ENCODE measurements around the gene UNC119. TPM values are rescaled to one million over a fixed set of nuclear protein-coding genes. Genes with fewer than 3 reads are reported as not detected.

The UNC119 gene
- total RNA-seq, 5 donors from 2014 or later (not counting 1 experiment from before 2014, with no cell fraction given): 37.7 to 51.7 (median 44.5) TPM

GRCh38 chr17:28500712-28501379 is 51.6 kb downstream of the UNC119 start:
- no peak for ATAC-seq (replicated peaks in 1 of 4)
- H3K4me1 Mint-ChIP-seq: no peaks in the 10 kb centered on the region

GRCh38 chr17:28499684-28500357 is 52.6 kb downstream of the UNC119 start:
- CTCF ChIA-PET: no interaction called here
- no peak overlapping the region for H3K4me3 Mint-ChIP-seq
- no peaks in the 10 kb centered on the region for H3K9me3 Mint-ChIP-seq
- Histone ChIP-seq H3K27ac (ENCODE audit: low read length) (no peak overlapping the region), H3K36me3 (ENCODE audit: control insufficient read depth in 2 of 2, extremely low read depth in 1 of 2, insufficient read depth in 1 of 2, low read length in 1 of 2) (no peaks in the 10 kb centered on the region), H3K9me3 (no peaks in the 10 kb centered on the region), H3K4me1 (ENCODE audit: control insufficient read depth in 1 of 2, extremely low read depth in 1 of 2, insufficient read depth in 2 of 2, low read length in 2 of 2) (no peaks in the 10 kb centered on the region), H3K27me3 (replicated peaks in 1 of 2; ENCODE audit: control insufficient read depth in 2 of 2, extremely low read depth in 1 of 2, insufficient read depth in 2 of 2, low read length in 1 of 2) (peaks cover 2 to 13% of the 10 kb centered on the region in 2 experiments), H3K4me3 (ENCODE audit: control insufficient read depth in 1 of 2, extremely low read depth in 1 of 2, low read length in 1 of 2) (no peak overlapping the region)
- no peaks in the 10 kb centered on the region for H3K36me3 Mint-ChIP-seq
- no peaks in the 10 kb centered on the region for H3K4me1 Mint-ChIP-seq
- POLR2A ChIA-PET: no interaction called here
- H3K27ac Mint-ChIP-seq: no peak overlapping the region
- WGBS (ENCODE audit: insufficient coverage): 93% methylated on average over 7 of the region's 9 CpGs
- DNase-seq (no peak), ATAC-seq (replicated peaks in 1 of 4) (no peak)
- peaks cover 1% of the 10 kb centered on the region in 2 donors for H3K27me3 Mint-ChIP-seq

More at GRCh38 chr17:28500712-28501379, 51.6 kb downstream of the UNC119 start:
- H3K36me3 Mint-ChIP-seq: no peaks in the 10 kb centered on the region
- ChIA-PET POLR2A (no interaction called here), CTCF (interaction anchor here in 1 of 2 donors (0.6 kb wide), 1 partner anchor 41 kb away, joined by 4 read pairs; no protein-coding TSS in a partner anchor)
- Histone ChIP-seq H3K4me1 (ENCODE audit: control insufficient read depth in 1 of 2, extremely low read depth in 1 of 2, insufficient read depth in 2 of 2, low read length in 2 of 2) (no peaks in the 10 kb centered on the region), H3K9me3 (no peaks in the 10 kb centered on the region), H3K27me3 (replicated peaks in 1 of 2; ENCODE audit: control insufficient read depth in 2 of 2, extremely low read depth in 1 of 2, insufficient read depth in 2 of 2, low read length in 1 of 2) (peaks cover 2 to 13% of the 10 kb centered on the region in 2 experiments), H3K4me3 (ENCODE audit: control insufficient read depth in 1 of 2, extremely low read depth in 1 of 2, low read length in 1 of 2) (no peak overlapping the region), H3K27ac (ENCODE audit: low read length) (no peak overlapping the region), H3K36me3 (ENCODE audit: control insufficient read depth in 2 of 2, extremely low read depth in 1 of 2, insufficient read depth in 1 of 2, low read length in 1 of 2) (no peaks in the 10 kb centered on the region)
- H3K4me3 Mint-ChIP-seq: no peak overlapping the region
- no peaks in the 10 kb centered on the region for H3K9me3 Mint-ChIP-seq
- WGBS (ENCODE audit: insufficient coverage): 65% methylated on average over 13 of the region's 13 CpGs
- DNase-seq: no peak
- H3K27ac Mint-ChIP-seq: no peak overlapping the region
- H3K27me3 Mint-ChIP-seq: peaks cover 5 to 9% of the 10 kb centered on the region in 2 donors

GRCh38 chr17:28499364-28499664 is 53.1 kb downstream of the UNC119 start:
- no peak for ATAC-seq (replicated peaks in 1 of 4)
- Histone ChIP-seq H3K9me3 (no peaks in the 10 kb centered on the region), H3K4me3 (ENCODE audit: control insufficient read depth in 1 of 2, extremely low read depth in 1 of 2, low read length in 1 of 2) (no peak overlapping the region), H3K4me1 (ENCODE audit: control insufficient read depth in 1 of 2, extremely low read depth in 1 of 2, insufficient read depth in 2 of 2, low read length in 2 of 2) (no peaks in the 10 kb centered on the region), H3K27me3 (replicated peaks in 1 of 2; ENCODE audit: control insufficient read depth in 2 of 2, extremely low read depth in 1 of 2, insufficient read depth in 2 of 2, low read length in 1 of 2) (peaks cover under 1 to 18% of the 10 kb centered on the region in 2 experiments), H3K36me3 (ENCODE audit: control insufficient read depth in 2 of 2, extremely low read depth in 1 of 2, insufficient read depth in 1 of 2, low read length in 1 of 2) (no peaks in the 10 kb centered on the region), H3K27ac (ENCODE audit: low read length) (no peak overlapping the region)
- no peak for DNase-seq
- Mint-ChIP-seq H3K27me3 (no peaks in the 10 kb centered on the region), H3K27ac (no peak overlapping the region), H3K4me1 (no peaks in the 10 kb centered on the region), H3K4me3 (no peak overlapping the region), H3K9me3 (no peaks in the 10 kb centered on the region), H3K36me3 (no peaks in the 10 kb centered on the region)
- CTCF ChIA-PET: no interaction called here
- WGBS (ENCODE audit: insufficient coverage): 92% methylated on average over 8 of the region's 9 CpGs
- POLR2A ChIA-PET: interaction anchor here in 1 of 2 donors (0.6 kb wide), 1 partner anchor 19 kb away, joined by 3 read pairs; no protein-coding TSS in a partner anchor

- Histone ChIP-seq H3K4me1 (ENCODE audit: control insufficient read depth in 1 of 2, extremely low read depth in 1 of 2, insufficient read depth in 2 of 2, low read length in 2 of 2) (no peaks in the 10 kb centered on the region), H3K27me3 (replicated peaks in 1 of 2; ENCODE audit: control insufficient read depth in 2 of 2, extremely low read depth in 1 of 2, insufficient read depth in 2 of 2, low read length in 1 of 2) (peaks cover 0 to 23% of the 10 kb centered on the region in 2 experiments), H3K36me3 (ENCODE audit: control insufficient read depth in 2 of 2, extremely low read depth in 1 of 2, insufficient read depth in 1 of 2, low read length in 1 of 2) (no peaks in the 10 kb centered on the region), H3K27ac (ENCODE audit: low read length) (no peak overlapping the region), H3K4me3 (ENCODE audit: control insufficient read depth in 1 of 2, extremely low read depth in 1 of 2, low read length in 1 of 2) (no peak overlapping the region), H3K9me3 (no peaks in the 10 kb centered on the region)
- WGBS (ENCODE audit: insufficient coverage): 86% methylated on average over 6 of the region's 12 CpGs
- H3K27ac Mint-ChIP-seq: no peak overlapping the region
- no peaks in the 10 kb centered on the region for H3K9me3 Mint-ChIP-seq
- H3K4me3 Mint-ChIP-seq: no peak overlapping the region
- DNase-seq: no peak
- no peaks in the 10 kb centered on the region for H3K36me3 Mint-ChIP-seq
- ChIA-PET CTCF (interaction anchor here in 1 of 2 donors (0.6 to 0.7 kb wide), 2 partner anchors 12 to 925 kb away, joined by 3 to 4 read pairs; no protein-coding TSS in a partner anchor), POLR2A (interaction anchor here in 1 of 2 donors (0.6 kb wide), 1 partner anchor 19 kb away, joined by 3 read pairs; no protein-coding TSS in a partner anchor)
- no peaks in the 10 kb centered on the region for H3K4me1 Mint-ChIP-seq
- no peak for ATAC-seq (replicated peaks in 1 of 4)
- no peaks in the 10 kb centered on the region for H3K27me3 Mint-ChIP-seq
These were observed 53.6 kb downstream of the UNC119 start for GRCh38 chr17:28498652-28499363.

- Histone ChIP-seq H3K27ac (ENCODE audit: low read length) (no peak overlapping the region), H3K4me1 (ENCODE audit: control insufficient read depth in 1 of 2, extremely low read depth in 1 of 2, insufficient read depth in 2 of 2, low read length in 2 of 2) (no peaks in the 10 kb centered on the region), H3K36me3 (ENCODE audit: control insufficient read depth in 2 of 2, extremely low read depth in 1 of 2, insufficient read depth in 1 of 2, low read length in 1 of 2) (no peaks in the 10 kb centered on the region), H3K27me3 (replicated peaks in 1 of 2; ENCODE audit: control insufficient read depth in 2 of 2, extremely low read depth in 1 of 2, insufficient read depth in 2 of 2, low read length in 1 of 2) (peaks cover 0 to 31% of the 10 kb centered on the region in 2 experiments), H3K4me3 (ENCODE audit: control insufficient read depth in 1 of 2, extremely low read depth in 1 of 2, low read length in 1 of 2) (no peak overlapping the region), H3K9me3 (no peaks in the 10 kb centered on the region)
- Mint-ChIP-seq H3K4me1 (no peaks in the 10 kb centered on the region), H3K36me3 (no peaks in the 10 kb centered on the region), H3K27ac (no peak overlapping the region), H3K27me3 (peaks cover 0 to 1% of the 10 kb centered on the region in 2 donors), H3K9me3 (no peaks in the 10 kb centered on the region), H3K4me3 (no peak overlapping the region)
- ATAC-seq (replicated peaks in 1 of 4): no peak
- ChIA-PET CTCF (interaction anchor here (0.6 to 0.7 kb wide), 2 partner anchors 11 to 114 kb away, joined by 3 read pairs; no protein-coding TSS in a partner anchor), POLR2A (no interaction called here)
- no peak for DNase-seq
- 72% methylated on average over 7 of the region's 9 CpGs for WGBS (ENCODE audit: insufficient coverage)
These were observed 54.5 kb downstream of the UNC119 start for GRCh38 chr17:28497931-28498330.

Measured in T-cell (primary cell).